Embryonic facial prominence (tissue), 1 donor: ENCODE data around the gene ZNF396.

Experiments
- DNase-seq: peaks from one replicate; pipeline ENCODE4 v3.0.0-alpha.2; 2016; ENCODE audit errors: extremely low spot score

ZNF396 gene

DNA sequence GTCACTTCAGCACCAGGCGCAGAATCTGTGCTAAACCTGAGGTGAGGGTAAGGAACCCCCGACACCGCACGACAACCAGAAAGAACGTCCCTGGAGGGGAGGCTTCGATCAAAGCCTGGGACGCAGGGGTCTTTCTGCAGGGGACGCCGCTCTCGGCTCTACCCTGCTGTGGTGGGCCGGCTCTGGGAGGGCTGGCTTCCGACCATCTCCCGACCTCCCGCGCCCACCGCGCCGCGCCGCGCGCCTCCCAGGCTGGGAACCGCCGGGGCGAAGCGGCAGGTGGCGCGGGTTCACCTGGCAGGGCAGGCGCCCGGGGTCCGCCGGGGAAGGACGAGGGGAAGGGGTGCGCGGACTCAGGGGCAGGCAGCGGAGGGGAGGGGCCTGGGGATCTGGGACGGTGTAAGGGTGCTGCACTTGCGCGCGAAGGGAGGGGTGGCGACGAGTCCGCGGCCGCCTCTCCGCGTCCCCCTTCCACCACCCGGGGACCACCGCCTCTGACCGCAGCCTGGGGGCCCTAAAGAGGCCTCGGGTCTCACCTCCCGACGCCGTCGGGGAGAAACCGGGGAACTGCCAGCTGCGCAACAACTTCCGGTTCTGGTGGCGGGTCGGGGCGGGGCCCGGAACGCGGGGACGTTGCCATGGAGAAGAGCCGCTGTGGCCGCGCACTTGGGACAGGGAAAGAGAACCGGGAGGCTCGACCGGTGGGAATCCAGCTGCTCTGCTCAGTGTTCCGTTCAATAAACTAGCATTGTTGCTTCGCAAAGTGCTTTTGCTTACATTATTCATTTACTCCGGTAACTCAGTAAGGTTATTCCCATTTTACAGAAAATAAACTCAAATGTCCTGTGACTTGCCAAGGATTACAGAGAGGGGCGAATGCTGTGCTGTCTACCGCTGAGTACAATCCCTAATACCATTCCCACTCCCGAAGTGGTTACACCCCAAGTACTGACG is at the start of gene ZNF396:
ZNF396 (minus strand) TSS at position 596 of the 954 bp plus-strand sequence. CDS start 3,045 bp downstream, outside the sequence.
- no peak for DNase-seq

DNA sequence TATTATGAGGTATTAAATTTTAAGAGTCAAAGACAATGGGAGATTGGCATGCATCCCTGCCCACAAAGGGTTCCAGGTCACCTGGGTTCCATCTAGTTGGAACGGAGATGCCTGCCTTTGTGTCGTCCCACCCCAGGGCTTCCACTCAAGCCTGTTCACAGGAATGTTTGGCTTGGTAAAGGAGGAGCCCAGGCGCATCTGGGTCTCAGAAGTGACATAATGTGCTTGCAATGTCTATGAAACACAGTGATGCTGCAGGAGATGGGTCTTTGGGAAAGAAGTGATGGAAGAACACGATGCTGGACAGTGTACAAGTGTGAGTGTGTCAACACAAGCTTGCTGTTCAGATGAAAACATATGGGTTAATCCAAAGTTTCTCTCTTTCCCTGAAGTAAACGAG is 49.6 kb upstream of the ZNF396 start:
- DNase-seq: no peak

DNA sequence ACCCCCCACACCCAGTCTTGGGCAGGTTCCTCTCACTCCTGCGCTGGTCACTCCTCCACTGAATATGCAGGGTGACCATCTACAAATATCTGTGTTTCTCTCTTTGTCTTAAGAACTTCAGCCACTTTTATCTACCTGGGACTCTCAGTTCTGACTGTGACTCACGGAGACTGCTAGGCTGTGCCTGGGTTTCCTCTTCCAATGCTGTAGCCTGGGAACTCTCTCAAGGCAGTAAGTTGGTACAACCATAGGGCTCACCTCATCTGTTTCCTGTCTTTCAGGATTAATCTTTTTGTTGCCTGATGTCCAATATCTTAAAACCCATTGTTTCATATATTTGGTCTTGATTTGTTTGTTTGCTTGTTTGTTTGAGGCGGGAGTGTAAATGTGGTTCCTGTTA is 47.2 kb upstream of the ZNF396 start:
- no peak for DNase-seq

DNA sequence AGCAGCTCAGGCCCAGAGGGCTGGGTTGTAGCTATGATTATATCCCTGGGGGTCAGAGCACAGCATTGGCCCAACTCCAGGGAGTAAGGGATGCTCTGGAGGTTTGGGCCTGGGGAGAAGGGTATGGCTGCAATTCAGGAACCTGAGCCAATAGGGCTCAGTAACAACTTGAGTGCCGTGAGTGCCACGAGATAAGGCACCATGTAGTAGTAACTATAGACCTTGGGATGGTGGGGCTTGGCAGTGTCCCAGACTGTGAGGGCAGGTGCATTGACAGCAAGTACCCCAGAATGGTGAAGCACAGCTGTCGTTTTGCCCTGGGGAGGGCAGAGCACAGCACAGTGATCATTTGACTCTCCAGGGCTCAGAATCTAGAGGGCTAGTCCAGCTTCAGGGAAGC is 45.1 kb upstream of the ZNF396 start:
- no peak for DNase-seq

DNA sequence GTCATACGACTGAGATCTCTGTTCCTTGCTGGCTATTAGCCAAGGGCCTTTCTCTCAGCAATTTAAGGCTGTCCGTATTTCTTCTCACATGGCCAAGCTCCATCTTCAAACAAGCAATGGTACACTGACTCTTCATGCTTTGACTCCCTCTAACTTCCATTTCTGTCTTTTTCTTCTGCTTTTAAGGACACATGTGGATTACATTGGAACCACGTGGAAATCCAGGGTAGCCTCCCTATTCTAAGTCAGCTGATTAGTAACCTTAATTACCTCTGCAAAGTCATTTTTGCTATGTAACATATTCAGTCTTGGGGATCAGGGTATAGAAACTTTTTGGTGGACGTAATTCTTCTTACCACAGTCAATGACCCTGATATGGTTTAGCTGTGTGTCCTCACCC is 41.5 kb upstream of the ZNF396 start:
- DNase-seq: no peak

DNA sequence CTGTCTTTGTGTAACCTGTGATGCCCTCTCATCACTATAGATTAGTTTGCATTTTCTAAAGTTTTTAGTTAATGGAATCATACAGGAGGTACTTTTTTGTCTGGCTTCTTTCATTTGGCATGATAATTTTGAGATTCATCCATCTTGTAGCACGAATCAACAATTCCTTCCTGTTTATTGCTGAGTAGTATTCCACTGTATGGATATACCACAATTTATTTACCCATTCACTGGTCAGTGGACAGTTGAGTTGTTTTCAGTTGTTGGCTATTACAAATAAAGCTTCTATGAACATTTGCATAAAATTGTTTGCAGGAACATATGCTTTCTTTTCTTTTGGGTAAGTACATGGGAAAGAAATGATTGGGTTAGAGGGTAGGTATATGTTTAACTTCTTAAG is 40.1 kb upstream of the ZNF396 start:
- DNase-seq: no peak

DNA sequence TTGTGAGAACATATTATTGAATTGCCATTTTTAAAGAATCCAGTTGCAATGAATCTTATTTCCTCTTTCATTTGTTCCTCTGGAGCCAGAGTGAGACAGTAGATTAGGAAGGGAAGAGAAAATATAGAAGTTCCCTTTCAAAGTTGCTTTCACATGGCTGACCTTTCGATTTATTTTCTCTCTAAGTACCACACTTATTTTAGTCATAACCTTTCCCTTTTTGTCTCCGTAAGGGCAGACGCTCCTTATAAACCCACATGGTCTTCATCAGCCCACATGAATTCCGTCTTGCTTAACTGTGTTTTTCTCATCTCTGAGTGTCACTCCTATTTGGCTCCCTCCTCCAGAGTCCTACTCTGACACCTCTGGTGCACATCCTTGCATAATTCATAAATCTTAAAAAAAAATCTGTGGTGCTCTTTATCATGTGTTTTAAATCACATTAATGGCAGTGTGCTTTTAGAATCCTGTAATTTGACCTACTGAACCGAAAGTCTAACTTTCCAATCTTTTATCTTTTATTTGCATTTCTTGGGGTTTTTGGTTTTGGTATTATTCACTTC is 38.5 kb upstream of the ZNF396 start:
- DNase-seq: no peak

DNA sequence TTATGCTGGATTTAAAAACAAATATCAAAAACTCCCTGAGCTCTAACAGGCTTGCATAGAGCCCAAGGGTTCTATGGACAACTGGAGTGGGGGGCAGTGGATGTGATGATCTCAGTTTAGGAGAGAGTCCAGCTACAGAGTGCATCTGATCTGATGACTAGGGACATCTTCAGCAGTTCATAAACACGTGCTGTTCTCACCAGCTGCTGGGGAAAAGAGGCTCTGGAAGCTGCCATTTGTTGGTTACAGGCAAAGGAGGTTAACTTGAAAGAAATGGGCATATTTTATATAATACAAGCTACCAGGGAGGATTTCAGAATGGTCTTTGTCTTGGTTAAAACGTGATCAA is 36.0 kb upstream of the ZNF396 start:
- DNase-seq: no peak

DNA sequence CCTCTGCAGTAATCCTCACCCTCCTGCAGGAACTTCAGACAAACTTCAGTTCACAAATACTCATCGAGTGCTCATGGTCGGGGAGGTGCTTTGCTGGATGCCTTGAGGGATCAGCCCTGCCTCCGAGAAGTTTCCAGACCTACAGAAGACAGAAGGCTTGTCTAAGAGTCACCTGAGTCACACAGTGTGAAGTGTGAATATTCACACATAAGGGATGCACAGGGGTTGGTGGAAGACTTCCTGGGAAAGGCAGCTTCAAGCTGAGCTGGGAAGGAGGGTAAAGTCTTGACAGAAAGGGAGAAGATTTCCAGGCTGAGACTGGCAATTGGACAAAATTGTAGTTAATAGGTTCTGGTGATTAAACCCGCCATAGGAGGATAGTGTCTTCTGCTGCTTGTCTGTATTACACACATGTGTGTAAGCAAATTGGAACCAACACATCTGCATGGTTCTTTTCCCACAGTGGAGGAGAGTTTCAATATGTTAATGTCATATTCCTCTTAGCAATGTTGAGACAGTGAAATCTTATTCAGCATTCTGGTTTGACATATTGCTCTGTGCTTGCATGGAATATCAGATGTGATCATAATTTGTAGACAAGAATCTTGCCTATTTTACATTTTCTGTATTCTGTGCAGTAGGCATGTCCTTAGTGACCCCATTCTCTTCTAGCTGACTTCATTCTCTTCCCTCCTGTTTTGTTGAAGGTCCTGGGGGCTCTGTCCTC is 34.7 kb upstream of the ZNF396 start:
- no peak for DNase-seq

DNA sequence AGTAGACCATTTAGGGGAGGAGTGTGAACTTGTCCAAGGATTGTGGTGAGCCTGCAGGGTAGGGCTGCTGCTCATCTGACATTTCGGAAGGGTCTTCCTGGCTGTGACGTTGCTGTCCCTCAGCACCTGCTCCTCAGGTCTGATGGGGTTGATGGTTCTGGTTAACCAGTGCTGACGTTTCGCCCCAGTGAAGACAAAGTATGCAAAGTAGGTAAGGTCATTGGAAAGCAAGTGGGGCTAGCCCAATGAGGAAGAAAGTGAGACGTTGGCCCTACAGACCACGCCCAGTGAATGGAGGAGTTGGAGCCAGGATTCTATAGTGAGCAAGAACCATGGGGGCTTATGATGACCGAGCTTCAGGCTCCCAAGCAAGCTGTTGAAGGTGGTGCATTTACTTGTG is 33.4 kb upstream of the ZNF396 start:
- no peak for DNase-seq

DNA sequence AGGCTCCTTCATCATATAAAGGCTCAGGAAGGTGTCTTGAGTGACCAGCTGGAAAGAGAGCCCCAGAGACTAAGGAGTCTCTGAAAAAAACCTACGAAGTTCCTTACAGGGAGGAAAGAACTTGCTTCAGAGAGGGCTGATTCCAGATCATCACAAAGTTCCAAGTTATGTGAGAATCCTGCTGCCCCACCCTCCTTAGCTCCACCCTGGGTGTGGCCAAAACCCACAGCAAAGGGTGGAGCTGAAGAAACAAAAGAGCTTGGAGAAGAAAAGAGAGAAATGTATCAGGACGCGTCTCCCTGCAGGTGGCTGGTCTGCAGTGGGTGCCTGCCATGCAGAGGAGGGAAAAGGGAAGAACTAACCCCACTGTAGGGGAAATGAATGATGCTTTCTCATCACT is 32.8 kb upstream of the ZNF396 start:
- no peak for DNase-seq

DNA sequence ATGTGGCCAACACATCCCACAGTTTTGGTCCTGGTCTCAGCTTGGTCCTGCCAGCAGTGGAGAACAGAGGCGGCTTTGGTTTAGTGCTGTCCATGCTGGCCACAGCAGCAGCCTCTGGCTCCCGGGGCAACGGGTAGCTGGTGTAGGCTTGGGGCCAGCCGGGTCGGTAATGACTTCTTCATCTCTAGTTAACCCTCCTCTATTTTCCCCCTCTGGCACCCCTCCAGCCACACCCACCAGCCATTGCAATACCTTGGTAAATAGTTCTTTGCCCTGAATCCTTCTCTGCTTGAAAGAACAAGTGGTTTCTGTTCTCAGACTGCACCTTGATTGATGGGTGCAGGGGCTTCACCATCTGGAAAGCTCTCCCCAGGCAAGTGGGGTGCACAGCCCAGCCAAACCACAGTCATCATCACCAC is 31.7 kb upstream of the ZNF396 start:
- DNase-seq: no peak

DNA sequence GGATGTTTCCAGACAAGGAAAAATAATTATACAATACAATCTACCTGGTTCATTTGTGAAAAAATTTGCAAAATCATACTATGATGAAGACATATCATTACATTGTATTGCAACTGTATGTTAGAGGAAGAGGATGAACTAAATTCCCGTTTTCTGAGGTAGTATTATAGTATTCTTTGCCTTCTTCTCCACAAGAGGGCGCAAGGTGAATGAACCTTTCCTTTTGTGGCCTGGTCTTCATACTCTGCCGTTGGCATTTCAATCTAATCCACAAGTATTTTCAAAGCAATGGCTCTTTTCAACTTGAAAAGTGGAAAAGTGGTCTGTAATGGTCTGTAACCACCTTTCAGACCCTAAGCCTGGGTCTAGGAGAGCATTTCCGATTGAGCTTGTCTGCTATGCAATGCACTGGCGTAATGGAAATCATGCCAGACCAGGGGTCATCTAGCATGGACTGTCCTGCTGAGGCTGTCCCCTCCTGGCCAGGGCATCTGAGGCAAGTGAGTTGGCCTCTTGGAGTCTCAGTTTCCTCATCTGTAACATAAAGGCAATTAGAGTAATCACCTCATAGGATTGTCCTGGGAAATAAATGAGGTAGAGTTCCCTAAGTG is 30.8 kb upstream of the ZNF396 start:
- peak; percentile 39 for DNase-seq

DNA sequence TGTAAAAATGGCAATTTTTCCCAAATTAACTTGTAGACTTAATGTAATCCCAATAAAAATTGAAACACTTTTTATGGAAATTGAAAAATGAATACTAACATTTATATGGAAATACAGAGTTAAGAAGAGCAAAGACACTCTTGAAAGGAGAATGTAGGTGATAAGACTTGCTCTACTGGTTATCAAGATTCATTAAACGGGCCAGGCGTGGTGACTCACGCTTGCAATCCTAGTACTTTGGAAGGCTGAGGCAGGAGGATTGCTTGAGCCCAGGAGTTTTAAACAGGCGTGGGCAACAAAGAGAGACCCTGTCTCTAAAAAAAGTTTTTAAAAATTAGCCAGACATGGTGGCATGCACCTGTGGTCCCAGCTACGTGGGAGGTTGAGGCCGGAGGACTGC is 29.5 kb upstream of the ZNF396 start:
- DNase-seq: no peak

DNA sequence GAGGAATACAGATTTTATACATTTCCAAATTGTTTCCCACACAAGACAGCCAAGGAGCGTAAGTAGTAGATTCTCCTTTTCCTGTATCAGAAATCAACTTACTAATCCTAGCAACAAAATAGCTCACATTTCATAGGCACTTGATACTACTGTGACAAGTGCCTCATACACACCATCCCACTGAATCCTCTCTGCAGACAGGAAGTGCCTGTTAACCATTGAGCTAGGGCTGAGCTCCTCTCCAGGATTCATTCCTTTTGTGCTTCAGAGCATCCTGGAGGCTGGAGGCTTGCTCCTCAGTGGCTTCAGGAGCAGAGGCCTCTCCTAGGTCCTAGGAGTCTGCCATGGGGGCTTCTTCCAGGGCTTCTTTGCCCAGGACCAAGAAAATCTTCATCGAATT is 20.8 kb upstream of the ZNF396 start:
- no peak for DNase-seq

DNA sequence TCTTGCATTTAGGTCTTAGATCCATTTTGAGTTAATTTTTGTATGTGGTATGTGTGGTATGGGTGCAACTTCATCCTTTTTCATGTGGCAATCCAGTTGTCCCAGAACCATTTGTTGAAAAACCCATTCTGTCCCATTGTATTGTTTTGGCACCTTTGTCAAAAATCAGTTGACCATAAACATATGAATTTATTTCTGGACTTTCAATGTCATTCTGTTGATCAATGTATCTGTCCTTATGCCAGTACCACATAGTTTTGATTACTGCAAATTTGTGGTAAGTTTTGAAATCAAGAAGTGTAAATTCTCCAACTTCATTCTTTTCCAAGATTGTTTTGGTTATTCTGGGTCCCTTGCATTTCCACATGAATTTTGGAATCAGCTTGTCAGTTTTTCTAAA is 16.6 kb upstream of the ZNF396 start:
- no peak for DNase-seq

DNA sequence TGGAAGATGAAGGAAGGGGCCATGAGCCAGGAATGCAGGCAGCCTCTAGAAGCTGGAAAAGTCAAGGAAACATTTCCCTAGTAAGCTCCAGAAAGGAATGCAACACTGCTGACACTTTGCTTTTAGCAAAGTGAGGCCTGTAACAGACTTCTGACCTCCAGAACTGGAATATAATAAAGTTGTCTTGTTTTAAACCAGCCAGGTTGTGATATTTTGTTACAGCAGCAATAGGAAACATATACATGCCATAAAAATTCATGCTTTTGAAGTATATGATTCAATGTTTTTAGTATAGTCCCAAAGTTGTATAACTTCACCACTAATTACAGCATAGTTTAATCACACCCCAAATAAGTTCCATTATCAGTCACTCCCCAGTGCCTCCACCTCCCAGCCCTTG is 15.2 kb upstream of the ZNF396 start:
- no peak for DNase-seq

DNA sequence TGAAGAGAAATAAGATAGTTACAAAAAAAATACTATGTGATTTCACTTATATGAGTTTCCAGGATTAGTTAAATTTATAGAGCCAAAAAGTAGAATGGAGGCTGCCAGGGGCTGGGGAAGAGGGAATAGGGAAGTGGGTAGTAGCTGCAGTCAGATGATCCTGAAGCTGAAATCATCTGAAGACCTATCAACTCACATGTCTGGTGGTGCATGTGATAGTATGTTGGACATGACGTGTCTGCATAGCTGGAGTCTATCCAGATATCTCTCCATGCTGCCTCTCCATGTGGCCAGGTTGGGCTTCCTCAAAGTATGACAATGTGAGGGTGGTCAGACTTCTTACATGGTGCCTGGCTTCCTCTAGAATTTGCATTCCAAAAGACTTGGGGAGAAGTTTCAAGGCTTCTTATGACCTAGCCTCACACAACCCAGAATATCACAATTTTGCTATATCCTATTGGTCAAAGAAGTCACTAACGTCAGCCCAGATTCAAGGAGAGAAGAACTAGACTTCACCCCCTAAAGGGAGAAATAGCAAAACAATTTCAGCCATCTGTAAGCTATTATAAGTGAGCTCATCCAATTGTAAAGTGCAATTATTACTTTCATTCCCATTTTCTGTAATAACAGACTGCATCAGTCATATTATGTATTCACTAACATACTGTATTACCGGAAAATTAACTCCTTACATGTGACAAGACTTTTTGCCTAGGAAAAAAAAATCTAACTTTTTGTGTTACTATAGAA is 14.0 kb upstream of the ZNF396 start:
- no peak for DNase-seq

DNA sequence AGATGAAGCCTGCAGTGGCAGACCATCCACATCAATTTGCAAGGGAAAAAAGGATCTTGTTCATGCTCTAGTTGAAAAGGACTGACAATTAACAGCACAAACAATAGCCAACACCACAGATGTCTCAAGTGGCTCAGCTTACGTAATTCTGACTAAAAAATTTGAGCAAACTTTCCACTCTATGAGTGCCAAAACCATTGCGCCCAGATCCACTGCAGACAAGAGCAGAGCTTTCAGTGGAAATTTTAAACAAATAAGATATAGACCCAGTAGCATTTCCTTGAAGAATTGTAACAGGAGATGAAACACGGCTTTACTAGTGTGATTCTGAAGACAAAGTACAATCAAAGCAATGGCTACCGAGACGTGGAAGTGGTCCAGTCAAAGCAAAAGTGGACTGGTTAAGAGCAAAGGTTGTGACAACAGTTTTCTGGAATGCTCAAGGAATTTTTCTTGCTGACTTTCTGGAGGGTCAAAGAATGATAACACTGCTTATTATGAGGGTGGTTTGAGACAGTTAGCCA is 12.0 kb upstream of the ZNF396 start:
- no peak for DNase-seq

DNA sequence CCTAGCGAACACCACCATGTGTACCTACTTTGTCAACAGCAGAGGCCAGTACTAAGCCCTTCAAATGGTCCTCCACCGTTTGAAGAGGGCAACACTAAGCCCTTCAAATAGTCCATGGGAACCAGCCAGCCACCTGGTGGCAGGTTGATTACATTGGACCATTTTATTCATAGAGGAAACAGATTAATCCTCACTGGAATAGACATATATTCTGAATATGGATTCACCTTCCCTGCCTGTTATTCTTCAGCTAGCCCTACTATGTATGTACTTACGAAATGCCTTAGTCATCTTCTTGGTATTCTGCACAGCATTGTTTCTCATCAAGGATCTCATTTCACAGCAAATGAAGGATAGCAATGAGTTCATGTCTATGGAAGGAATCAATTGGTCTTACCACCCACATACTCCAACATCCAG is 10.0 kb upstream of the ZNF396 start:
- DNase-seq: no peak

DNA sequence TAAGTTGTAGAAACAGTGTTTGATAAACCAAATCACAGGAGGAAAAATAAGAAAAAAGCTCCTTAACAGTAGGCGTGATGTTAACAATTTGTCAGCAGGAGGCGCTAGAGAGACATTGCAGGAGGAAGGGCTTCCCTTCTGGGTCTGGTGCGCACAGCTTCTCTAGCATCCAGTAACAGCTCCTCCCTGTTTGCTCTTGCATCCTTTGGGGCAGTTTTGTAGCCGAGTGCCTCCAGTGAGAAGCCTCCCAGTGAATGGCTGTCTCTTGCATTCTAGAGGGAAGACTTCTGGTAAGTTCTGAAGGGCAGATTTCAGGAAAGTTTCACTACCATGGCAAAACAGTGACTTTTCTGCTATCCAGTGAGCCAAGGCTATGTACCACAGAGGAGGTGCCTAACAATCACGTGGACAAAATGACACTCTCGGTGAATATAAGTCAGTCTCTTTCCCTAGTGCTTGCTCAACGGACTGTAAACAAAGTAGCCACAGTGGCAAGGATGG is 9.5 kb upstream of the ZNF396 start:
- peak; percentile 31 for DNase-seq
